NCI-H2081 treated with DMSO at 0.1 percent for 48 hours (cell line): ENCODE results near the gene IQCB1.
"Not testable (repeated sequence)": the region's sequence is repeated elsewhere in the genome, so short reads cannot be mapped to it uniquely, and the experiment has no call there.

ENCODE experiments used
- DNase-seq: peaks from one replicate; lab custom pipeline; 2025; lab: John Stamatoyannopoulos, UW

IQCB1 gene

GRCh38 chr3:121834671-121835464 lies at the start of gene IQCB1, which contains the start of gene EAF2:
Gene IQCB1, minus strand, starts transcription at chr3:121835060. Its CDS starts 6,100 bp downstream, at chr3:121828960.
Gene EAF2, plus strand, starts transcription at chr3:121835209. Its CDS starts 77 bp downstream, at chr3:121835286.
- DNase-seq = peak; percentile 96

- no peak for DNase-seq
Measured at GRCh38 chr3:121883507-121883906, 48.6 kb upstream of the IQCB1 start.

GRCh38 chr3:121878411-121878810 lies 43.6 kb upstream of the IQCB1 start:
- no peak for DNase-seq

- no peak for DNase-seq
Measured at GRCh38 chr3:121871430-121871829, 36.6 kb upstream of the IQCB1 start.

GRCh38 chr3:121870717-121871116 lies 35.9 kb upstream of the IQCB1 start:
- no peak for DNase-seq

GRCh38 chr3:121869736-121870135 lies 34.9 kb upstream of the IQCB1 start:
- no peak for DNase-seq

GRCh38 chr3:121863801-121864200 lies 28.9 kb upstream of the IQCB1 start:
- no peak for DNase-seq

GRCh38 chr3:121863247-121863646 lies 28.4 kb upstream of the IQCB1 start:
- not testable (repeated sequence) for DNase-seq

- DNase-seq = not testable (repeated sequence)
Measured at GRCh38 chr3:121857778-121858177, 22.9 kb upstream of the IQCB1 start.

- DNase-seq = no peak
Measured at GRCh38 chr3:121855555-121855954, 20.7 kb upstream of the IQCB1 start.

GRCh38 chr3:121852256-121852655 lies 17.4 kb upstream of the IQCB1 start:
- DNase-seq = no peak

- DNase-seq = no peak
Measured at GRCh38 chr3:121844892-121845291, 10.0 kb upstream of the IQCB1 start.

- DNase-seq = no peak
Measured at GRCh38 chr3:121839962-121840361, 5.1 kb upstream of the IQCB1 start.

GRCh38 chr3:121836481-121836880 lies 1.6 kb upstream of the IQCB1 start:
- DNase-seq = no peak

GRCh38 chr3:121836064-121836463 lies 1.2 kb upstream of the IQCB1 start:
- DNase-seq = no peak

GRCh38 chr3:121835465-121835801 lies 573 bp upstream of the IQCB1 start:
- DNase-seq = no peak

- no peak for DNase-seq
Measured at GRCh38 chr3:121834157-121834670, 646 bp downstream of the IQCB1 start.

GRCh38 chr3:121822973-121823372 lies 11.9 kb downstream of the IQCB1 start:
- no peak for DNase-seq

- DNase-seq = no peak
Measured at GRCh38 chr3:121821421-121822199, 13.2 kb downstream of the IQCB1 start.

- DNase-seq = no peak
Measured at GRCh38 chr3:121819236-121819635, 15.6 kb downstream of the IQCB1 start.

- DNase-seq = no peak
Measured at GRCh38 chr3:121818578-121818977, 16.3 kb downstream of the IQCB1 start.

- DNase-seq = no peak
Measured at GRCh38 chr3:121817753-121818152, 17.1 kb downstream of the IQCB1 start.

- DNase-seq = no peak
Measured at GRCh38 chr3:121809249-121809648, 25.6 kb downstream of the IQCB1 start.
